HEK293 (cell line): Measurements from ENCODE around the gene GALNT2.

Source experiments
- CTCF ChIA-PET: fragments of 350-600 bp; formaldehyde crosslinking; extraction: SDS; loops from one replicate; lab custom pipeline; 2021; ENCODE audit warnings: antibody characterized with exemption; lab: Yijun Ruan, JAX
- POLR2A ChIA-PET: fragments of 300-600 bp; formaldehyde crosslinking; extraction: SDS; loops from one replicate; lab custom pipeline; 2020; ENCODE audit warnings: antibody characterized with exemption, inconsistent platforms; lab: Yijun Ruan, JAX
- H3K27ac ChIP-seq: fragments of 200-500 bp; sonication (Bioruptor generic); 2 replicates; pipeline ENCODE4 v1.5.1; 2014; ENCODE audit warnings: low read depth, low read length, control low read depth, inconsistent platforms; ENCODE audit errors: extremely low read depth
- H3K36me3 ChIP-seq, 2 experiments: fragments of 200-500 bp in 1 of 2; sonication (Bioruptor generic) in 1 of 2; 1 replicate in 1 of 2; 2 replicates in 1 of 2; pipeline ENCODE4 v1.5.1; 2014 to 2017; ENCODE audit warnings: inconsistent platforms in 2 of 2, low read length in 2 of 2; ENCODE audit not compliant: control insufficient read depth in 2 of 2, insufficient read depth in 1 of 2
- H3K4me1 ChIP-seq: fragments of 200-500 bp; sonication (Bioruptor generic); 2 replicates; pipeline ENCODE4 v1.5.1; 2014; ENCODE audit warnings: mild to moderate bottlenecking, low read length, inconsistent platforms; ENCODE audit not compliant: control insufficient read depth, insufficient read depth
- H3K4me3 ChIP-seq: 2 replicates; pipeline ENCODE4 v1.5.1; 2011; ENCODE audit warnings: low read depth, mild to moderate bottlenecking, control low read depth, low read length, moderate library complexity
- H3K9me3 ChIP-seq: fragments of 200-500 bp; sonication (Bioruptor generic); 2 replicates; pipeline ENCODE4 v1.5.1; 2014; ENCODE audit warnings: low read depth, low read length, inconsistent platforms; ENCODE audit not compliant: control insufficient read depth, insufficient read depth
- GFI1B ChIP-seq: fragments of 450-650 bp; formaldehyde crosslinking; IDR thresholded peaks from 2 replicates; pipeline ENCODE4 v1.5.1; 2016; ENCODE audit warnings: missing biosample characterization, missing genetic modification characterization
- INSM2 ChIP-seq: fragments of 450-650 bp; formaldehyde crosslinking; IDR thresholded peaks from 2 replicates; pipeline ENCODE4 v1.5.1; 2016; ENCODE audit warnings: missing biosample characterization, missing genetic modification characterization
- KLF7 ChIP-seq: fragments of 450-650 bp; formaldehyde crosslinking; IDR thresholded peaks from 2 replicates; pipeline ENCODE4 v1.5.1; 2016; ENCODE audit warnings: missing biosample characterization, missing genetic modification characterization, borderline replicate concordance
- PRDM1 ChIP-seq: fragments of 450-650 bp; formaldehyde crosslinking; IDR thresholded peaks from 2 replicates; pipeline ENCODE4; 2016; ENCODE audit warnings: missing biosample characterization, missing genetic modification characterization
- SP2 ChIP-seq: fragments of 450-650 bp; formaldehyde crosslinking; IDR thresholded peaks from 2 replicates; pipeline ENCODE4 v1.5.1; 2016; ENCODE audit warnings: missing biosample characterization, missing genetic modification characterization
- ZNF132 ChIP-seq: fragments of 450-650 bp; formaldehyde crosslinking; IDR thresholded peaks from 2 replicates; pipeline ENCODE4 v1.5.1; 2017; ENCODE audit warnings: missing biosample characterization, missing genetic modification characterization, borderline replicate concordance
- ZNF138 ChIP-seq: fragments of 450-650 bp; formaldehyde crosslinking; IDR thresholded peaks from 2 replicates; pipeline ENCODE4 v1.5.1; 2016; ENCODE audit warnings: missing biosample characterization, missing genetic modification characterization, borderline replicate concordance
- ZNF148 ChIP-seq: fragments of 450-650 bp; formaldehyde crosslinking; IDR thresholded peaks from 2 replicates; pipeline ENCODE4 v1.5.0; 2017; ENCODE audit warnings: missing biosample characterization, missing genetic modification characterization, borderline replicate concordance
- ZNF221 ChIP-seq: fragments of 450-650 bp; formaldehyde crosslinking; IDR thresholded peaks from 2 replicates; pipeline ENCODE4 v1.5.1; 2017; ENCODE audit warnings: missing biosample characterization, missing genetic modification characterization, borderline replicate concordance
- ZNF248 ChIP-seq: fragments of 450-650 bp; formaldehyde crosslinking; IDR thresholded peaks from 2 replicates; pipeline ENCODE4 v1.5.1; 2017; ENCODE audit warnings: missing biosample characterization, missing genetic modification characterization
- ZNF341 ChIP-seq: fragments of 450-650 bp; formaldehyde crosslinking; IDR thresholded peaks from 2 replicates; pipeline ENCODE4; 2016; ENCODE audit warnings: low read depth, missing biosample characterization, missing genetic modification characterization
- ZNF398 ChIP-seq: fragments of 450-650 bp; formaldehyde crosslinking; IDR thresholded peaks from 2 replicates; pipeline ENCODE4 v1.5.1; 2017; ENCODE audit warnings: missing biosample characterization, missing genetic modification characterization
- ZNF521 ChIP-seq: fragments of 450-650 bp; formaldehyde crosslinking; IDR thresholded peaks from 2 replicates; pipeline ENCODE4 v1.5.1; 2017; ENCODE audit warnings: missing biosample characterization, mild to moderate bottlenecking, missing genetic modification characterization
- ZNF639 ChIP-seq: fragments of 450-650 bp; formaldehyde crosslinking; IDR thresholded peaks from 2 replicates; pipeline ENCODE4 v1.5.1; 2016; ENCODE audit warnings: missing biosample characterization, missing genetic modification characterization
- ZNF76 ChIP-seq: fragments of 450-650 bp; formaldehyde crosslinking; IDR thresholded peaks from 2 replicates; pipeline ENCODE4; 2016; ENCODE audit warnings: low read depth, missing biosample characterization, missing genetic modification characterization, borderline replicate concordance
- ZNF768 ChIP-seq: fragments of 450-650 bp; formaldehyde crosslinking; IDR thresholded peaks from 2 replicates; pipeline ENCODE4 v1.5.1; 2018; ENCODE audit warnings: missing biosample characterization, mild to moderate bottlenecking, missing genetic modification characterization
- ZNF785 ChIP-seq: fragments of 450-650 bp; formaldehyde crosslinking; IDR thresholded peaks from 2 replicates; pipeline ENCODE4 v1.5.1; 2016; ENCODE audit warnings: missing biosample characterization, missing genetic modification characterization
- ZNF843 ChIP-seq: fragments of 450-650 bp; formaldehyde crosslinking; IDR thresholded peaks from 2 replicates; pipeline ENCODE4 v1.5.1; 2016; ENCODE audit warnings: missing biosample characterization, missing genetic modification characterization

The GALNT2 gene

GRCh38 chr1:230065571-230065970 is 1.5 kb upstream of the GALNT2 start:
- H3K36me3 ChIP-seq = no peaks in the 10 kb centered on the region
- H3K4me1 ChIP-seq = peaks cover 22% of the 10 kb centered on the region
- ChIA-PET POLR2A (interaction anchor here (0.7 kb wide), 1 partner anchor 171 kb away, joined by 3 read pairs; no protein-coding TSS in a partner anchor), CTCF (interaction anchor here (0.7 to 1.2 kb wide), 3 partner anchors 10 to 217 kb away, joined by 3 to 5 read pairs (median 3); no protein-coding TSS in a partner anchor)
- TF ChIP-seq ZNF639 (tag by site-specific recombination) (no peak), KLF7 (no peak), ZNF221 (tag by site-specific recombination) (no peak), ZNF148 (tag by site-specific recombination) (no peak), ZNF768 (tag by site-specific recombination) (no peak)
- peaks cover 2% of the 10 kb centered on the region; the same call in 1 of the 2 replicates for H3K9me3 ChIP-seq
- H3K4me3 ChIP-seq = no peak overlapping the region
- H3K27ac ChIP-seq = no peak overlapping the region

GRCh38 chr1:230066031-230066430 is 1.0 kb upstream of the GALNT2 start:
- H3K27ac ChIP-seq = no peak overlapping the region; the same call in 1 of the 2 replicates
- ChIA-PET CTCF (interaction anchor here (0.6 to 1.2 kb wide), 4 partner anchors 11 to 218 kb away, joined by 3 to 5 read pairs (median 3); no protein-coding TSS in a partner anchor), POLR2A (interaction anchor here (0.7 to 1.3 kb wide), 3 partner anchors 12 to 171 kb away, joined by 3 to 6 read pairs (median 3); no protein-coding TSS in a partner anchor)
- no peaks in the 10 kb centered on the region for H3K36me3 ChIP-seq
- peaks cover 22% of the 10 kb centered on the region for H3K4me1 ChIP-seq
- H3K4me3 ChIP-seq = no peak overlapping the region
- 0 out of 2 replicates have a peak, but pooled peaks have one; percentile 6 for TF ChIP-seq ZNF138 (tag by site-specific recombination)
- TF ChIP-seq ZNF248 (tag by site-specific recombination) = no peak
- 0 out of 2 replicates have a peak, but pooled peaks have one; percentile 41 for TF ChIP-seq ZNF132 (tag by site-specific recombination)
- TF ChIP-seq ZNF843 (tag by site-specific recombination) = no peak
- TF ChIP-seq ZNF398 (tag by site-specific recombination) = no peak
- H3K9me3 ChIP-seq = peaks cover 2% of the 10 kb centered on the region; the same call in 1 of the 2 replicates

- Histone ChIP-seq H3K9me3 (peaks cover 1% of the 10 kb centered on the region; the same call in 1 of the 2 replicates), H3K36me3 (no peaks in the 10 kb centered on the region), H3K27ac (peak overlapping the region; percentile 53; the same call in 1 of the 2 replicates), H3K4me1 (peaks cover 22% of the 10 kb centered on the region), H3K4me3 (peak overlapping the region; percentile 56)
- POLR2A ChIA-PET = interaction anchor here (1.2 to 1.3 kb wide), 2 partner anchors 17 to 23 kb away, joined by 3 to 6 read pairs; no protein-coding TSS in a partner anchor
- CTCF ChIA-PET = no interaction called here
- TF ChIP-seq GFI1B (tag by site-specific recombination) = no peak
- TF ChIP-seq PRDM1 (tag by site-specific recombination) = peak; percentile 92
- 0 out of 2 replicates have a peak, but pooled peaks have one; percentile 23 for TF ChIP-seq ZNF76 (tag by site-specific recombination)
- no peak for TF ChIP-seq ZNF341 (tag by site-specific recombination)
- 0 out of 2 replicates have a peak, but pooled peaks have one; percentile 37 for TF ChIP-seq ZNF398 (tag by site-specific recombination)
- 0 out of 2 replicates have a peak, but pooled peaks have one; percentile 8 for TF ChIP-seq INSM2 (tag by site-specific recombination)
- no peak for TF ChIP-seq ZNF521
- TF ChIP-seq ZNF785 (tag by site-specific recombination) = no peak
- peak; percentile 33; the same call in 1 of the 2 replicates for TF ChIP-seq SP2 (tag by site-specific recombination)
Measured at GRCh38 chr1:230067419-230067870, 407 bp downstream of the GALNT2 start.
